SIG-M5 (cell line): ENCODE measurements around the gene ZDHHC1.
"Not testable (repeated sequence)": the region's sequence is repeated elsewhere in the genome, so short reads cannot be mapped to it uniquely, and the experiment has no call there.

Source experiments
- DNase-seq: peaks from one replicate; lab custom pipeline; 2025; lab: John Stamatoyannopoulos, UW

ZDHHC1 gene

GRCh38 chr16:67430977-67431774 is 14.9 kb upstream of the ZDHHC1 start, which contains the start of gene HSD11B2:
Gene HSD11B2, plus strand, starts transcription at chr16:67431121. Its CDS starts 128 bp downstream, at chr16:67431249.
- no peak for DNase-seq

GRCh38 chr16:67430504-67430976 is 14.3 kb upstream of the ZDHHC1 start:
- no peak for DNase-seq

GRCh38 chr16:67429799-67430503 is 13.7 kb upstream of the ZDHHC1 start:
- DNase-seq, result no peak

GRCh38 chr16:67429053-67429798 is 12.9 kb upstream of the ZDHHC1 start:
- no peak for DNase-seq

- DNase-seq, result no peak
Observed at GRCh38 chr16:67428146-67428731, 12.0 kb upstream of the ZDHHC1 start.

GRCh38 chr16:67426950-67427349 is 10.7 kb upstream of the ZDHHC1 start:
- no peak for DNase-seq

- DNase-seq, result no peak
Observed at GRCh38 chr16:67426022-67426421, 9.7 kb upstream of the ZDHHC1 start.

GRCh38 chr16:67425580-67425979 is 9.3 kb upstream of the ZDHHC1 start:
- DNase-seq, result no peak

GRCh38 chr16:67425061-67425460 is 8.8 kb upstream of the ZDHHC1 start:
- no peak for DNase-seq

- no peak for DNase-seq
Observed at GRCh38 chr16:67424261-67424615, 8.0 kb upstream of the ZDHHC1 start.

- DNase-seq, result no peak
Observed at GRCh38 chr16:67423611-67424260, 7.5 kb upstream of the ZDHHC1 start.

- no peak for DNase-seq
Observed at GRCh38 chr16:67423015-67423414, 6.7 kb upstream of the ZDHHC1 start.

- DNase-seq, result no peak
Observed at GRCh38 chr16:67421030-67421429, 4.8 kb upstream of the ZDHHC1 start.

- no peak for DNase-seq
Observed at GRCh38 chr16:67419931-67420330, 3.7 kb upstream of the ZDHHC1 start.

GRCh38 chr16:67419502-67419901 is 3.2 kb upstream of the ZDHHC1 start:
- DNase-seq, result no peak

- DNase-seq, result no peak
Observed at GRCh38 chr16:67417333-67418061, 1.2 kb upstream of the ZDHHC1 start.

- not testable (repeated sequence) for DNase-seq
Observed at GRCh38 chr16:67415421-67415820, 856 bp downstream of the ZDHHC1 start.

- no peak for DNase-seq
Observed at GRCh38 chr16:67413978-67414911, 2.0 kb downstream of the ZDHHC1 start.

GRCh38 chr16:67412294-67412693 is 4.0 kb downstream of the ZDHHC1 start:
- DNase-seq, result no peak

- no peak for DNase-seq
Observed at GRCh38 chr16:67411339-67411738, 4.9 kb downstream of the ZDHHC1 start.
